HL-60 (cell line): Measurements from ENCODE around the gene LRRC4C.

ENCODE experiments used
- POLR2AphosphoS5 ChIP-seq: IDR thresholded peaks from 2 replicates; pipeline ENCODE4 v1.6.1; 2012; ENCODE audit warnings: low read depth
- TF ChIP-seq, protein P1 (sequence below): IDR thresholded peaks from one replicate; pipeline ENCODE4 v1.5.1; 2011; ENCODE audit warnings: low read length, control low read depth, inconsistent platforms; ENCODE audit not compliant: insufficient read depth

DNA sequence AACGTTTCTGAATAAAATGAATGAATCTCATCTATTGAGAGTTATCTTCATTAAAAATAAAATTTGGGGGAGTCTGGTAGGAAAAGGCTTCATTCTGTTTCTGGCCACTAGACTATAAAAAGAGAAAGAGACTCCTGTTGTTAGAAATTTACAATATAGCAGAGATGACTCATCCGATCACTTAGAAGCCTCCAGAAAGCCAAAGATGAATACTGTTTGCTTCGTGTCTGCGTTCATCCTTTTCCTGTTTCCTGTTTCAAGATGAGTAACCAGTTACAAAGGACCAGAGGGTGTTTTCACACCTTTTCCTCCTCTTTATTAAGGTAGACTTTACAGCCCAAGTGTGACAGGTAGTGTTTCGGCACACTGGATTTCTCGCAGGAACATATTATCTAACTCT, 1120.7 kb downstream of the LRRC4C start:
- TF ChIP-seq, protein P1, sequence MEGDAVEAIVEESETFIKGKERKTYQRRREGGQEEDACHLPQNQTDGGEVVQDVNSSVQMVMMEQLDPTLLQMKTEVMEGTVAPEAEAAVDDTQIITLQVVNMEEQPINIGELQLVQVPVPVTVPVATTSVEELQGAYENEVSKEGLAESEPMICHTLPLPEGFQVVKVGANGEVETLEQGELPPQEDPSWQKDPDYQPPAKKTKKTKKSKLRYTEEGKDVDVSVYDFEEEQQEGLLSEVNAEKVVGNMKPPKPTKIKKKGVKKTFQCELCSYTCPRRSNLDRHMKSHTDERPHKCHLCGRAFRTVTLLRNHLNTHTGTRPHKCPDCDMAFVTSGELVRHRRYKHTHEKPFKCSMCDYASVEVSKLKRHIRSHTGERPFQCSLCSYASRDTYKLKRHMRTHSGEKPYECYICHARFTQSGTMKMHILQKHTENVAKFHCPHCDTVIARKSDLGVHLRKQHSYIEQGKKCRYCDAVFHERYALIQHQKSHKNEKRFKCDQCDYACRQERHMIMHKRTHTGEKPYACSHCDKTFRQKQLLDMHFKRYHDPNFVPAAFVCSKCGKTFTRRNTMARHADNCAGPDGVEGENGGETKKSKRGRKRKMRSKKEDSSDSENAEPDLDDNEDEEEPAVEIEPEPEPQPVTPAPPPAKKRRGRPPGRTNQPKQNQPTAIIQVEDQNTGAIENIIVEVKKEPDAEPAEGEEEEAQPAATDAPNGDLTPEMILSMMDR: no peak
- no peak for TF ChIP-seq POLR2AphosphoS5
